Measurements from ENCODE around the gene RNASET2.

Gene RNASET2

DNA sequence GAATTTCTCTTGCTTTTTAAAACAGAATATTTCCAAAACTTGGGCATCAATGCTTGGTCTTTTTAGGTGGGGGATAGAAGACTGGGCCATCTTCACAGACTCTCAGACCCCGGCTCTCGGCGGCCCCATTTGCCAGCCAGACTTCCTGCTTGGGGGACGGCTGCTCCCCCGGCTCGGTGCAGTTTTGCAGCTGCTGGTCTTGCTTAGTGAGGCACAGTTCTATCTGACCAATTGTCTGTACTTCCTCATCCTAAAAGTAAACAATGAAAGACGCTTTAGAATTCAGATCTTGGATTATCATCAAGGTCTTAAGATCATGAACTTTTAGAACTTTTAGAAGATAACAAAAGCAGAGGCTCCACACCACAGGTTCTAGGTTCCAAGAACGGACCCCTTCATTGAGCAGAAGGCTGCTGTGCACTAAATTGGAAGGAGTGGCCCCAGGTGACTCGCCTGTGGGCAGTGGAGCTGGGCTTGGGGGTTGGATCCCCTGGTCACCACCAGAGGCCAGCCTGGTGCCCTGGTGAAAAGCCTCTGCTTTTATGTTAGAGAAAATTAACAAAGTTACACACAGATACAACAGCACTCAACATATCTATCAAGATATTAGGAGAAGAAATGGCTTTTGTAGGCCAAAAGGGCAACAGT is 26.7 kb downstream of the RNASET2 start:
- H3K27ac ChIP-seq (ENCODE audit: low read depth, low read length, poor library complexity, severe bottlenecking) = peak overlapping the region; percentile 73
- H3K27me3 ChIP-seq (ENCODE audit: insufficient read depth, low read length) = no peaks in the 10 kb centered on the region
- peak overlapping the region; percentile 28; the same call in 1 of the 2 replicates for H3K9ac ChIP-seq (ENCODE audit: low read length)
- H2AFZ ChIP-seq (ENCODE audit: low read length) = peak overlapping the region; percentile 5; the same call in 1 of the 2 replicates
- H4K20me1 ChIP-seq (ENCODE audit: insufficient read depth, low read length) = no peaks in the 10 kb centered on the region
- no peaks in the 10 kb centered on the region for H3F3A ChIP-seq (ENCODE audit: insufficient read depth, low read length)
- H3K4me1 ChIP-seq (ENCODE audit: insufficient read depth, low read length, severe bottlenecking) = peaks cover 19% of the 10 kb centered on the region
- no peaks in the 10 kb centered on the region for H3K79me2 ChIP-seq (ENCODE audit: insufficient read depth, low read length)
- no peak overlapping the region for H3K4me3 ChIP-seq (ENCODE audit: low read depth, low read length, poor library complexity, severe bottlenecking)
- TF ChIP-seq EZH2 (IDR thresholded peaks at IDR 0.05; ENCODE audit: borderline replicate concordance, low read length) (no peak), CTCF (IDR thresholded peaks at IDR 0.05; ENCODE audit: low read length) (no peak)
- H3K9me3 ChIP-seq (ENCODE audit: low read length) = no peaks in the 10 kb centered on the region
- no peaks in the 10 kb centered on the region for H3K9me2 ChIP-seq (ENCODE audit: low read depth, low read length)
- H3K36me3 ChIP-seq (ENCODE audit: insufficient read depth, low read length) = peaks cover 55% of the 10 kb centered on the region
- peak overlapping the region; percentile 35 for H3K4me2 ChIP-seq (ENCODE audit: low read length)

GRCh38 chr6:166928644-166929541 is 27.5 kb downstream of the RNASET2 start:
- peak overlapping the region; percentile 28; the same call in 1 of the 2 replicates for H3K9ac ChIP-seq (ENCODE audit: low read length)
- TF ChIP-seq EZH2 (IDR thresholded peaks at IDR 0.05; ENCODE audit: borderline replicate concordance, low read length) = no peak
- no peak for TF ChIP-seq CTCF (IDR thresholded peaks at IDR 0.05; ENCODE audit: low read length)
- H3K27ac ChIP-seq (ENCODE audit: low read depth, low read length, poor library complexity, severe bottlenecking) = peak overlapping the region; percentile 73
- H3K79me2 ChIP-seq (ENCODE audit: insufficient read depth, low read length) = no peaks in the 10 kb centered on the region
- peak overlapping the region; percentile 5; the same call in 1 of the 2 replicates for H2AFZ ChIP-seq (ENCODE audit: low read length)
- H3K4me2 ChIP-seq (ENCODE audit: low read length) = peak overlapping the region; percentile 35
- H3K4me1 ChIP-seq (ENCODE audit: insufficient read depth, low read length, severe bottlenecking) = peaks cover 19% of the 10 kb centered on the region
- H3F3A ChIP-seq (ENCODE audit: insufficient read depth, low read length) = no peaks in the 10 kb centered on the region
- H3K27me3 ChIP-seq (ENCODE audit: insufficient read depth, low read length) = no peaks in the 10 kb centered on the region
- H4K20me1 ChIP-seq (ENCODE audit: insufficient read depth, low read length) = no peaks in the 10 kb centered on the region
- H3K9me2 ChIP-seq (ENCODE audit: low read depth, low read length) = no peaks in the 10 kb centered on the region
- no peak overlapping the region for H3K4me3 ChIP-seq (ENCODE audit: low read depth, low read length, poor library complexity, severe bottlenecking)
- peaks cover 47% of the 10 kb centered on the region for H3K36me3 ChIP-seq (ENCODE audit: insufficient read depth, low read length)
- H3K9me3 ChIP-seq (ENCODE audit: low read length) = no peaks in the 10 kb centered on the region

GRCh38 chr6:166927935-166928643 is 28.3 kb downstream of the RNASET2 start:
- H3K9me3 ChIP-seq (ENCODE audit: low read length) = no peaks in the 10 kb centered on the region
- TF ChIP-seq CTCF (IDR thresholded peaks at IDR 0.05; ENCODE audit: low read length) (no peak), EZH2 (IDR thresholded peaks at IDR 0.05; ENCODE audit: borderline replicate concordance, low read length) (no peak)
- no peak overlapping the region for H3K4me2 ChIP-seq (ENCODE audit: low read length)
- no peak overlapping the region for H3K27ac ChIP-seq (ENCODE audit: low read depth, low read length, poor library complexity, severe bottlenecking)
- H3K4me1 ChIP-seq (ENCODE audit: insufficient read depth, low read length, severe bottlenecking) = peaks cover 19% of the 10 kb centered on the region
- no peak overlapping the region for H3K4me3 ChIP-seq (ENCODE audit: low read depth, low read length, poor library complexity, severe bottlenecking)
- no peak overlapping the region for H3K9ac ChIP-seq (ENCODE audit: low read length)
- H3K79me2 ChIP-seq (ENCODE audit: insufficient read depth, low read length) = no peaks in the 10 kb centered on the region
- H3F3A ChIP-seq (ENCODE audit: insufficient read depth, low read length) = no peaks in the 10 kb centered on the region
- no peak overlapping the region for H2AFZ ChIP-seq (ENCODE audit: low read length)
- no peaks in the 10 kb centered on the region for H4K20me1 ChIP-seq (ENCODE audit: insufficient read depth, low read length)
- no peaks in the 10 kb centered on the region for H3K27me3 ChIP-seq (ENCODE audit: insufficient read depth, low read length)
- peaks cover 39% of the 10 kb centered on the region for H3K36me3 ChIP-seq (ENCODE audit: insufficient read depth, low read length)
- no peaks in the 10 kb centered on the region for H3K9me2 ChIP-seq (ENCODE audit: low read depth, low read length)

All from OCI-LY1 (cell line).